GM12892 (cell line): ENCODE data around the gene MICAL2.

ENCODE experiments used
- DNase-seq: peaks from one replicate; pipeline ENCODE4 v3.0.0; 2011; ENCODE audit not compliant: insufficient read length
- FAIRE-seq: peaks from 2 replicates; lab custom pipeline; 2011; peaks lifted over from hg19 to GRCh38; lab: Jason Lieb, UNC
- POLR2A ChIP-seq: IDR thresholded peaks from 2 replicates; pipeline ENCODE4 v1.6.1; 2011; ENCODE audit warnings: low read depth, low read length, control low read depth
- POLR2AphosphoS5 ChIP-seq: IDR thresholded peaks from 2 replicates; pipeline ENCODE4 v1.6.1; 2011; ENCODE audit warnings: low read depth, low read length, control low read depth
- TAF1 ChIP-seq: IDR thresholded peaks from 2 replicates; pipeline ENCODE4 v1.6.1; 2011; ENCODE audit warnings: low read depth, mild to moderate bottlenecking, control low read depth, low read length, borderline replicate concordance

Gene MICAL2

GRCh38 chr11:12113294-12113693 is 2.9 kb downstream of the MICAL2 start:
- DNase-seq (no peak), FAIRE-seq (no peak)
- TF ChIP-seq TAF1: no peak
- TF ChIP-seq POLR2A: no peak
- TF ChIP-seq POLR2AphosphoS5: no peak

GRCh38 chr11:12114193-12115033 is 4.0 kb downstream of the MICAL2 start:
- TF ChIP-seq POLR2AphosphoS5 (no peak), POLR2A (no peak), TAF1 (no peak)
- no peak for DNase-seq
- no peak for FAIRE-seq

- FAIRE-seq (no peak), DNase-seq (no peak)
- no peak for TF ChIP-seq TAF1
- no peak for TF ChIP-seq POLR2AphosphoS5
- TF ChIP-seq POLR2A: no peak
Observed at GRCh38 chr11:12116425-12117032, 6.1 kb downstream of the MICAL2 start.

DNA sequence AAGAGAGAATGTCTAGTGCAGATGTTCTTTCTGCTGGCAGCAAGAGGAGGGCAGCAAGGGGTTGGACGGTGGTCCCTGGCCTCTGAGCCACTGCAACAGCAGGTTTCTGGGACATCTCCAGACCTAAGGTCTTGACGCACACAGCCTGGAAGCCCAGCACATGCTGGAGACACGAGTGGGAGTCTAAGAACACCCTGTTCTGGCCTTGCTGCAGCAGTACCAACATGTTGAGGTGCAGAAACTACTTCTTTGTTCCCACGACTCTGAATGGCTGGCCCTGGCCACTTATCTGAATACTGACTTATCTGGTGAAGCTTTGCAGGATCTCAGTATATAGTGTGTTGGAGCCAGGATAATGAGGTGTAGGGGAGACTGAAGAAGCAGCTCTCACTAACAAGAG is 6.8 kb downstream of the MICAL2 start:
- no peak for FAIRE-seq
- no peak for TF ChIP-seq POLR2A
- no peak for TF ChIP-seq POLR2AphosphoS5
- no peak for DNase-seq

DNA sequence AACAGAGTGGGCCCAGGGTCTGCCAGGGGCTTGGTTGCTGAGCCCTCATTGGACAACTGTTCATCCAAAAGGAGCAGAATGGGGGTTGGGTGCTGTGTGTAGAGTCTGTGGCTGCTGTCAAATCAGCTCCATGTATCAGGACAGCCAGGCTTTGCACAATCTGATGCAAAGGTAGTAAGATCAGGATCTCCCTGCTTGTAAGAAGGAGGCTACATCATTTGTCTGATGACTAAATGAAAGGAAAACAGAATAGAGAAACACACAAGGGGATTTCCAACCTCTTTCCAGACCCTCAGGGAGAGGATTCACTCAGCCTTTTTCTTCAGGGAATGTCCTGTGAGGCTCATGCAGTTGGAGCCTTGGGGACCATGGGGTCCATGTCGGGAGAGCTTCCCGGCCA is 7.2 kb downstream of the MICAL2 start:
- TF ChIP-seq POLR2AphosphoS5 (no peak), TAF1 (no peak), POLR2A (no peak)
- FAIRE-seq: no peak
- no peak for DNase-seq

GRCh38 chr11:12118949-12119348 is 8.6 kb downstream of the MICAL2 start:
- FAIRE-seq (no peak), DNase-seq (no peak)

GRCh38 chr11:12119502-12119901 is 9.1 kb downstream of the MICAL2 start:
- TF ChIP-seq POLR2A (no peak), POLR2AphosphoS5 (no peak), TAF1 (no peak)
- DNase-seq (no peak), FAIRE-seq (no peak)

More at GRCh38 chr11:12118949-12119348, 8.6 kb downstream of the MICAL2 start:
- TF ChIP-seq POLR2A (no peak), POLR2AphosphoS5 (no peak), TAF1 (no peak)

GRCh38 chr11:12120031-12121008 is 9.9 kb downstream of the MICAL2 start:
- DNase-seq: no peak
- no peak for FAIRE-seq
- TF ChIP-seq POLR2A (no peak), POLR2AphosphoS5 (no peak), TAF1 (no peak)

DNA sequence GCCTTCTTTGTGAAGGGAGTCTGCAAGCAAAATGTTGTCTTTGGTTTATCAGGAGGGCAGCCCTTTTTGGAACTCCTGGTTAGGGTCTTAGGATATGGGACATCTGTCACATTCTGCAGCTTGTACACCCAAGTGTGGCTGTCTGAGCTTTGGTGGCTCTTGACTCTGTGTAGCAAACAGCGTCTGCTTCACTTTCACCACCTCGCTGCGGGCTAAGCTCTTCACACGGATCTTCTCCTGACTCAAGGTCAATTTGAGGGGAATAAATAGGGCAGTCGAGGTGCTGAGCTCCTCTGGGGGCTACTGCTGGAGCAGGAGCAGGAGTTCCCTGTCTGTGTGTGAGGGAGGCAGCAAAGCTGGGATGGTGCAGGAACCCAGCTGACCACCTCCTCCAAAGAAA is 10.6 kb downstream of the MICAL2 start:
- TF ChIP-seq POLR2AphosphoS5: no peak
- TF ChIP-seq TAF1: no peak
- no peak for TF ChIP-seq POLR2A
- no peak for DNase-seq
- no peak for FAIRE-seq

DNA sequence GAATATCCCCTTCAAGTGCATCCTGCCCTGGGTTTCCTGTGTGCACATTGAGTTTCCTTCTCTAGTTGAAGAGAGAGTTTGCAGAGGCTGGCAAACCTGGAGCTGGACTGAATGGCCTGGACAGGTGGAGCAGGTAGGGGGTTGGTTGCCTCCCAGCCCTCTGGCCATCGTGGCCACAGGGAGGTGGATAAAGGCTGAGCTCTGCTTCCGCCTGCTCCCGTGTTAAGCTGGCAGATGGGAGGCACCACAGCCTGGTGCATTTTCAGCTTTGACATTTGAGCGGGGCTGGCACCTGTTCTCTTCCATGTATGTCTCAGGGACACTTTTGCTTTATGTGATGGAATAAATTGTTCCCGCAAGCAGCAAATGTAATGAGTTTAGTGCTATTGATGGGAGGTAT is 11.1 kb downstream of the MICAL2 start:
- TF ChIP-seq TAF1 (no peak), POLR2A (no peak), POLR2AphosphoS5 (no peak)
- DNase-seq (no peak), FAIRE-seq (no peak)

GRCh38 chr11:12122083-12122482 is 11.7 kb downstream of the MICAL2 start:
- TF ChIP-seq TAF1: no peak
- TF ChIP-seq POLR2A: no peak
- no peak for TF ChIP-seq POLR2AphosphoS5
- FAIRE-seq (no peak), DNase-seq (no peak)

DNA sequence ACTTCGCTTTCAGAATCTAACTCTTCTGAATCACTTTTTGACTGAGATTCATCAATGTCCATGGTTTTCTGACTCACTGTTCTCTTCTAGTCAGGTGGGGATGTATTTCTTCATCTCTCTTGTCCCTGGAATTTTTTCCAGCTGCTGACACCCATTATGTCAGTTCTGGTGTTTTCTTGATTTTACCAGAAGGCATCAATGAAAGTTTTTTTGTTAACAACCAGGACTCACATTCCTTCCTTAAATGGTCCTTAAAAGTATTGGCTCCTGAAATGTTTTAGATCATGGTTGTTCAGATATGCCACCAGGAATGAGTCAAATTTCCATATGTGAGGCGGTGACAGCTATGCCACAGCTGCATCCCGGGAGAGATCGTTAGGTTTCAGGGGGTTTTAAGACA is 12.9 kb downstream of the MICAL2 start:
- DNase-seq: no peak
- TF ChIP-seq POLR2AphosphoS5: no peak
- FAIRE-seq: no peak
